Measurements from ENCODE around the gene HTR2B. TPM values are rescaled to one million over a fixed set of nuclear protein-coding genes. Genes with fewer than 3 reads are reported as not detected.

Gene HTR2B
- total RNA-seq, 3 donors from 2014 or later, result 0.29 to 1.4 (median 0.98) TPM

DNA sequence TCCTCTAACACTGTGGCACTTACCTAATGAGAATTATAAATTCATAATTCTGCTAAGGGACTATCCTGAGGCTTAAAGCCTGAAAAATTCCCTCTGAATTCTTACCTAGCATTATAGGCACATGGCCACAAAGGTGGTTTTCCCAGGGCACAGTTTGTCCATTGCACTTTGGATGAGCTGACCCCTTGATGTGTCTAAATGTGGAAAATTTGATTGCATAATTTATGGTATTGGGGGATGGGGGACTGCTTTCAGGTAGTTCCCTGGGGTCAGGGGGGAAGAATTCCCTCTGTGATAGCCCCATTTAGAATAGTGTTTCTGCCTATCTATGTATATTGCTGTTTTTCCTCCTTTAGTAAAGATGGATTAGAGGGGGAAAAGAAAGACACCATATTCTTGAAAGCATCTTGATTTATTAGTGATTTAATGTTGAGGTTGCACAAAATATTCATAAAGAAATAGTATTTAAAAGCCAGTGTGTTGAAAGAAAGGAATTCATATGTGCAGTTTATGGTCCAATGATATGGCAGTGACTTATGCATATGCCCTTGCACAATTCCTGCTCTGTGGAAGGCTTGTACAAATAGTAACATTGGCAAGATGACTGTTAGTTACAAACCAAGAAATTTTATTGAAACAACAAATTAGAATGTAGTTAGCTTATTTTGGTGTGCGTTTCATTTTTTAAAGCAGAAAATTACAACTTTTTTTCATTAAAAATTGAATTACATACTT lies 8.7 kb upstream of the HTR2B start:
- intact Hi-C loops (cut with DNase I; ENCODE audit: low total_unique reads), result no loop called here
- H3K4me3 ChIP-seq, result no peak overlapping the region
- H3K27ac ChIP-seq, result no peak overlapping the region
- no peak for TF ChIP-seq POLR2A (IDR thresholded peaks at IDR 0.05)
- TF ChIP-seq, protein P1, sequence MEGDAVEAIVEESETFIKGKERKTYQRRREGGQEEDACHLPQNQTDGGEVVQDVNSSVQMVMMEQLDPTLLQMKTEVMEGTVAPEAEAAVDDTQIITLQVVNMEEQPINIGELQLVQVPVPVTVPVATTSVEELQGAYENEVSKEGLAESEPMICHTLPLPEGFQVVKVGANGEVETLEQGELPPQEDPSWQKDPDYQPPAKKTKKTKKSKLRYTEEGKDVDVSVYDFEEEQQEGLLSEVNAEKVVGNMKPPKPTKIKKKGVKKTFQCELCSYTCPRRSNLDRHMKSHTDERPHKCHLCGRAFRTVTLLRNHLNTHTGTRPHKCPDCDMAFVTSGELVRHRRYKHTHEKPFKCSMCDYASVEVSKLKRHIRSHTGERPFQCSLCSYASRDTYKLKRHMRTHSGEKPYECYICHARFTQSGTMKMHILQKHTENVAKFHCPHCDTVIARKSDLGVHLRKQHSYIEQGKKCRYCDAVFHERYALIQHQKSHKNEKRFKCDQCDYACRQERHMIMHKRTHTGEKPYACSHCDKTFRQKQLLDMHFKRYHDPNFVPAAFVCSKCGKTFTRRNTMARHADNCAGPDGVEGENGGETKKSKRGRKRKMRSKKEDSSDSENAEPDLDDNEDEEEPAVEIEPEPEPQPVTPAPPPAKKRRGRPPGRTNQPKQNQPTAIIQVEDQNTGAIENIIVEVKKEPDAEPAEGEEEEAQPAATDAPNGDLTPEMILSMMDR (IDR thresholded peaks at IDR 0.05), result no peak
- no peak for TF ChIP-seq POLR2AphosphoS5 (IDR thresholded peaks at IDR 0.05)
- no peaks in the 10 kb centered on the region for H3K9me3 ChIP-seq
- H3K36me3 ChIP-seq, result no peaks in the 10 kb centered on the region
- no peaks in the 10 kb centered on the region for H3K4me1 ChIP-seq
- no peaks in the 10 kb centered on the region for H3K27me3 ChIP-seq
- DNase-seq (ENCODE audit: low spot score in 2 of 2), result no peak

DNA sequence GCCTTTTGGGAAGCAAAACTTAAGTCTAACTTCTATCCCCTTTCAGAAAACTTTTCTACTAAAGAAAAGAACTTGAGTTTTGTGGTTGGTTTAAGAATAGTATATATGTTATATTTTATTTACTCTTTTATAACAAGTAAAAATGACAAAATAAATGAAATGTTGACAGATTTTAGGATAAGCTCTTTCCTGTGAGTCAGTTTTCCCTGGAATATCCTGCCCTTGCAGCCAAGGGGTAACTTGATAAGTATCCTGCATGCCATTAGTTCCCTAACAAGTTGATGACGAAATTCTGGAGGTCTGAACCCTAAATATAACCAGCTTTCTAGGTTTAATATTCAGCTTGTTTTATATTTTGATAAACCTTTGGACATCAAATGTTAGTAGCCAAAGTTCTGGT lies 7.3 kb upstream of the HTR2B start:
- Histone ChIP-seq H3K27ac (no peak overlapping the region), H3K27me3 (no peaks in the 10 kb centered on the region), H3K9me3 (no peaks in the 10 kb centered on the region), H3K36me3 (no peaks in the 10 kb centered on the region), H3K4me1 (no peaks in the 10 kb centered on the region), H3K4me3 (no peak overlapping the region)
- TF ChIP-seq, protein P1 (IDR thresholded peaks at IDR 0.05), result no peak
- TF ChIP-seq POLR2A (IDR thresholded peaks at IDR 0.05), result no peak
- intact Hi-C loops (cut with DNase I; ENCODE audit: low total_unique reads), result no loop called here
- no peak for DNase-seq (ENCODE audit: low spot score in 2 of 2)

DNA sequence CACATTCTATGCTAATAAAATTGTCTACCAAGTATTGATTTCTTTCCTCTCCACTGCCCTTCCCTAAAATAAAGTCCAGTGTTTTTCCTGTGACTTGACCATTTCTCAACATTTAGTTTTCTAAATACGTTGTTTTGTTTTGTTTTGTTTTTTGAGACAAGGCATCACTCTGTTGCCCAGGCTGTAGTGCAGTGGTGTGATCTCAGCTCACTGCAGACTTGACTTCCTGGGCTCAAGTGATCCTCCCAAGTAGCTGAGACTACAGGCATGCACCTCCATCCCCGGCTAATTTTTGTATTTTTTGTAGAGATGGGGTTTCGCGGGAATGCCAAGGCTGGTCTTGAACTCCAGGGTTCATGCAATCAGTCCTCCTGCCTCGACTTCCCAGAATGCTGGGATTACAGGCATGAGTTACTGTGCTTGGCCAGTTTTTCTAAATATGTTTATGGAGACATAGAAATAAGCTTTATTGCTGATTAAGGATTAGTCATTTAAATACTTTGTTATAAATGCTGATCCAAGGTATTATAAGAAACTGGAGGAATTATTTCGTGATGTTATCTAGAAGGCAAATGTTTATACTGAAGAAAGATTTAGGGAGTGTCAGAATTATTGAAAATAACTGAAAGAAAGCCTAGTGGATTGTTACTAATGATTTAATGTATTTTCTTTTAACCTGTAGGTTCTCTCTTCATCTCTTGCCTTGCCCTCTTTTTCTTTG lies 5.7 kb upstream of the HTR2B start:
- no peak for TF ChIP-seq POLR2A (IDR thresholded peaks at IDR 0.05)
- TF ChIP-seq, protein P1 (IDR thresholded peaks at IDR 0.05), result no peak
- TF ChIP-seq POLR2AphosphoS5 (IDR thresholded peaks at IDR 0.05), result no peak
- H3K4me1 ChIP-seq, result no peaks in the 10 kb centered on the region
- H3K36me3 ChIP-seq, result no peaks in the 10 kb centered on the region
- intact Hi-C loops (cut with DNase I; ENCODE audit: low total_unique reads), result no loop called here
- no peaks in the 10 kb centered on the region for H3K9me3 ChIP-seq
- H3K27me3 ChIP-seq, result no peaks in the 10 kb centered on the region
- no peak overlapping the region for H3K4me3 ChIP-seq
- DNase-seq (ENCODE audit: low spot score in 2 of 2), result no peak
- H3K27ac ChIP-seq, result no peak overlapping the region

DNA sequence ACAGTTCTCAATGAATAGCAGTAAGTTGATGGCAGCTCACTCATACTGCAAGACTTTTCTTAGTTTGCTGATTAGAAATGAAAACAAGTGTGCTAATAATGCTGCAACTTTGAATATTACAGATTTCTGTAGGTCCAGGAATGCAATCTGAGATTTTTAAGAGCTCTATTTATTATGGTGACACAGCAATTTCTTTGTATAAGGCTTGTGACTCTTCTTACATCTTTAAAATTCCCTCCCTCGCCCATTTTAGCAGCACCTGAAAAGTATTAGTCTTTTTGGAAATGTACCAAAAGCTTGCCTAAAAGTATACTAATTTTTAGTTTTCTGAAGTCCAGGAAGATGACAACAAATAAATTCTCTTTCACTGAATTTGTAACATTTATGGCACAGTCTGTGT lies 4.4 kb upstream of the HTR2B start:
- intact Hi-C loops (cut with DNase I; ENCODE audit: low total_unique reads), result no loop called here
- no peaks in the 10 kb centered on the region for H3K4me1 ChIP-seq
- H3K27me3 ChIP-seq, result no peaks in the 10 kb centered on the region

DNA sequence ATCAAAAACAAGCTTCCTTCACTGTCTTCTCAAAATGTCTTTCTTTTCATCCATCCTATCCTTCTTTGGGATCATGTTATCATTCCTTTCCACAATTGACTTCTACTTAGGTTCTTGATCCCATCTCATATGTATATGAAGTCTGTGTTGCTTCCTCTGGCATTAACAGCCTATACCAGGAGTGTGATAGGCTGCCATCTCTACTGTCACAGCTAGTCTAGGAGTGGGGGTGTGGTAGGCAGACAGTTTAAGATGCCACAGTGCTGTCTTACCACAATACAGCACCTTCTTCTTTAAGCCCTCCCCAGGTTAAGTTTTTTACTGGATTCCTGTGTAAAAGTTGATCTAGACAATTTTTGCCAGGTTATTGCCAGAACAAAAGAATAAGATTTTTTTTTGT lies 3.7 kb upstream of the HTR2B start:
- intact Hi-C loops (cut with DNase I; ENCODE audit: low total_unique reads), result no loop called here
- H3K4me1 ChIP-seq, result peaks cover 0 to 3% of the 10 kb centered on the region in 2 donors
- H3K27ac ChIP-seq, result no peak overlapping the region
- no peaks in the 10 kb centered on the region for H3K36me3 ChIP-seq
- no peaks in the 10 kb centered on the region for H3K9me3 ChIP-seq
- H3K27me3 ChIP-seq, result no peaks in the 10 kb centered on the region
- no peak for TF ChIP-seq POLR2AphosphoS5 (IDR thresholded peaks at IDR 0.05)
- no peak for TF ChIP-seq POLR2A (IDR thresholded peaks at IDR 0.05)
- TF ChIP-seq, protein P1 (IDR thresholded peaks at IDR 0.05), result no peak
- H3K4me3 ChIP-seq, result no peak overlapping the region
- no peak for DNase-seq (ENCODE audit: low spot score in 2 of 2)

More for the DNA sequence above, 4.4 kb upstream of the HTR2B start:
- H3K4me3 ChIP-seq, result no peak overlapping the region
- no peak for DNase-seq (ENCODE audit: low spot score in 2 of 2)
- no peak overlapping the region for H3K27ac ChIP-seq
- TF ChIP-seq, protein P1 (IDR thresholded peaks at IDR 0.05), result no peak
- no peak for TF ChIP-seq POLR2A (IDR thresholded peaks at IDR 0.05)
- no peaks in the 10 kb centered on the region for H3K9me3 ChIP-seq
- H3K36me3 ChIP-seq, result no peaks in the 10 kb centered on the region
